Astrocyte (in vitro differentiated cells and primary cell): ENCODE measurements around the gene NMNAT3. TPM values are rescaled to one million over a fixed set of nuclear protein-coding genes. Genes with fewer than 3 reads are reported as not detected.

Source experiments
- DNase-seq: peaks from one replicate; pipeline ENCODE4 v3.0.0-alpha.2; 2010; ENCODE audit warnings: low read depth
- FAIRE-seq: peaks from 2 replicates; lab custom pipeline; 2011; peaks lifted over from hg19 to GRCh38; lab: Jason Lieb, UNC
- H2AFZ ChIP-seq: 2 replicates; pipeline ENCODE4 v1.6.0; 2012; ENCODE audit warnings: low read depth, low read length, inconsistent platforms
- H3K27ac ChIP-seq: 2 replicates; pipeline ENCODE4 v1.5.1; 2011; ENCODE audit warnings: low read depth, low read length, inconsistent platforms
- H3K27me3 ChIP-seq: 2 replicates; pipeline ENCODE4 v1.6.0; 2011; ENCODE audit warnings: low read length, inconsistent platforms; ENCODE audit not compliant: insufficient read depth
- H3K36me3 ChIP-seq: 2 replicates; pipeline ENCODE4 v1.5.1; 2011; ENCODE audit warnings: low read length, inconsistent platforms; ENCODE audit not compliant: insufficient read depth
- H3K4me1 ChIP-seq: 2 replicates; pipeline ENCODE4 v1.5.1; 2011; ENCODE audit warnings: low read length, inconsistent platforms; ENCODE audit not compliant: insufficient read depth
- H3K4me2 ChIP-seq: 2 replicates; pipeline ENCODE4 v1.6.0; 2012; ENCODE audit warnings: low read length, inconsistent platforms
- H3K4me3 ChIP-seq: 2 replicates; pipeline ENCODE4 v1.5.1; 2011; ENCODE audit warnings: low read depth, mild to moderate bottlenecking, low read length, inconsistent platforms; ENCODE audit not compliant: insufficient read depth
- H3K79me2 ChIP-seq: 2 replicates; pipeline ENCODE4 v1.6.0; 2012; ENCODE audit warnings: mild to moderate bottlenecking, low read length, inconsistent platforms; ENCODE audit not compliant: insufficient read depth
- H3K9ac ChIP-seq: 2 replicates; pipeline ENCODE4 v1.6.0; 2012; ENCODE audit warnings: mild to moderate bottlenecking, low read length, inconsistent platforms
- H3K9me3 ChIP-seq: 2 replicates; pipeline ENCODE4 v1.5.1; 2012; ENCODE audit warnings: low read depth, mild to moderate bottlenecking, low read length, inconsistent platforms; ENCODE audit not compliant: insufficient read depth
- H4K20me1 ChIP-seq: 2 replicates; pipeline ENCODE4 v1.6.0; 2012; ENCODE audit warnings: low read length, inconsistent platforms; ENCODE audit not compliant: insufficient read depth
- H3K27ac Mint-ChIP-seq: one replicate; pipeline ENCODE4 v1.8.0; 2021; ENCODE audit warnings: mild to moderate bottlenecking, mixed read lengths; ENCODE audit not compliant: unreplicated experiment
- H3K27me3 Mint-ChIP-seq: one replicate; pipeline ENCODE4 v1.8.0; 2021; ENCODE audit warnings: low read depth, mixed read lengths; ENCODE audit not compliant: unreplicated experiment
- H3K36me3 Mint-ChIP-seq: one replicate; pipeline ENCODE4 v1.8.0; 2021; ENCODE audit warnings: low read depth, mixed read lengths; ENCODE audit not compliant: unreplicated experiment
- H3K4me1 Mint-ChIP-seq: one replicate; pipeline ENCODE4 v1.8.0; 2021; ENCODE audit warnings: low read depth, mixed read lengths; ENCODE audit not compliant: unreplicated experiment
- H3K4me3 Mint-ChIP-seq: one replicate; pipeline ENCODE4 v1.8.0; 2021; ENCODE audit warnings: mild to moderate bottlenecking, moderate library complexity, mixed read lengths; ENCODE audit not compliant: unreplicated experiment
- H3K9me3 Mint-ChIP-seq: one replicate; pipeline ENCODE4 v1.8.0; 2021; ENCODE audit warnings: mild to moderate bottlenecking, mixed read lengths; ENCODE audit not compliant: unreplicated experiment
- EZH2 ChIP-seq: IDR thresholded peaks from 2 replicates; pipeline ENCODE4 v1.6.1; 2012; ENCODE audit warnings: mild to moderate bottlenecking, low read length, inconsistent platforms; ENCODE audit not compliant: insufficient read depth
- total RNA-seq: library from RNA; stranded (reverse); gene quantifications from 2 replicates; pipeline ENCODE4 v1.2.1, GENCODE V29; 2021
- TF ChIP-seq, protein P1 (sequence below): IDR thresholded peaks from 2 replicates; pipeline ENCODE4 v1.5.1; 2011; ENCODE audit warnings: low read depth, mild to moderate bottlenecking, inconsistent platforms, low read length, moderate library complexity; ENCODE audit not compliant: insufficient read depth

NMNAT3 gene
- total RNA-seq, 1 donor from 2014 or later = 1.3 TPM

DNA sequence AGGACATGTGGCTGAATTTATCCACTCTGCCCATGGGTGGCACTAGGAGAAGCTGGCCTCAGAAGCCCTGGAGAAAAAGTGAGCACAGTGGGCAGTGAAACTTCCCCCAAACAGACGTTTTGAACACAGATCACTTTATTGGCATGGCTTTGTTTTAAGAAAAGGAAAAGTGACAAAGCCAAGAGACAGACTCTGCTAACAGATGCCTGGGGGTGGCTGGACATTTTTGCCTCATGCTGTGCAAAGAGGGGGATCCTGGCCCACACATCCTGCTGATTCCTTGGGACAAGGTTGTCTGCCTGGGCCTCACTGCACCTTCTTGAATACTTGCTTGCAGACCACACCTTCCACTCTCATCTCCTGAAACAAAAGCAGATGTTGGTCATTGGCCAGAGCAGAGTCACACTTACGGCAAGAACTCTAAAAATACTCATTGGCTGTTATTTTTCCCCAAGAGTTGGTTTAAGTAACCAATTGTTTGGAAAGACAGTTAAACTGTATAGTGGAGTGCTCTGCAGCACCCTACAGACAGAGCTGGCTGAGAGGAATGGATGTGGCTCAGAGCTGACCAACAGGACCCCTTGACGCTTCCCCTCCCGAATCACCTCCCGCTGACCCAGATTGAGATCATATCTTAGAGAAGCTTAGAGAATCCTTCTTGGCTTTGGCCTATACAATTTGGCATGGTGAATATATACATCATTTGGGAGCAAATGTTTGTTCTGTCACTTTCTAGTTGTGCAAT lies 160.3 kb downstream of the NMNAT3 start:
- H3K4me1 Mint-ChIP-seq = no peaks in the 10 kb centered on the region
- DNase-seq = no peak

DNA sequence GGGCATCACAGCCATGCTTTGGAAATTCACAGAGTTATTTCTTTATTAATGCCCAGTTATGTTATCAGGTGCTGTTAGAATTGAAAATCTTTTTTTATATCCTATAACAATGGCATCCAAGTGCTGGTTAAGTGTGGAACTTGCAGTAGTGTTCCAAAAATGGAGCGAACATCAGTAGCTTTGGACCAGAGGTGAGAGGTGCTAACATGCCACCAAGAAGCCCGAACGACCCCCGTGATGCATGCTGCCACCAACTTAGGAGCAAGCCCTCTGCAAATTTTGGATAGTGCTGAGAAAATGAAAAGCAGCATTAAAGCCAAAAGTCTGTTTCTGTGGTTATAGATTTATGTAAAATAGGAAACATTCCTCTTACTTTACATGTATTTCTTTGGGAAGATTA lies 163.0 kb downstream of the NMNAT3 start:
- Mint-ChIP-seq H3K4me3 (no peak overlapping the region), H3K9me3 (no peaks in the 10 kb centered on the region), H3K27ac (no peak overlapping the region), H3K4me1 (no peaks in the 10 kb centered on the region), H3K27me3 (peaks cover 5% of the 10 kb centered on the region), H3K36me3 (peaks cover 5% of the 10 kb centered on the region)
- no peak for DNase-seq
- no peak overlapping the region for H3K27ac ChIP-seq
- no peak for TF ChIP-seq EZH2
- TF ChIP-seq, protein P1, sequence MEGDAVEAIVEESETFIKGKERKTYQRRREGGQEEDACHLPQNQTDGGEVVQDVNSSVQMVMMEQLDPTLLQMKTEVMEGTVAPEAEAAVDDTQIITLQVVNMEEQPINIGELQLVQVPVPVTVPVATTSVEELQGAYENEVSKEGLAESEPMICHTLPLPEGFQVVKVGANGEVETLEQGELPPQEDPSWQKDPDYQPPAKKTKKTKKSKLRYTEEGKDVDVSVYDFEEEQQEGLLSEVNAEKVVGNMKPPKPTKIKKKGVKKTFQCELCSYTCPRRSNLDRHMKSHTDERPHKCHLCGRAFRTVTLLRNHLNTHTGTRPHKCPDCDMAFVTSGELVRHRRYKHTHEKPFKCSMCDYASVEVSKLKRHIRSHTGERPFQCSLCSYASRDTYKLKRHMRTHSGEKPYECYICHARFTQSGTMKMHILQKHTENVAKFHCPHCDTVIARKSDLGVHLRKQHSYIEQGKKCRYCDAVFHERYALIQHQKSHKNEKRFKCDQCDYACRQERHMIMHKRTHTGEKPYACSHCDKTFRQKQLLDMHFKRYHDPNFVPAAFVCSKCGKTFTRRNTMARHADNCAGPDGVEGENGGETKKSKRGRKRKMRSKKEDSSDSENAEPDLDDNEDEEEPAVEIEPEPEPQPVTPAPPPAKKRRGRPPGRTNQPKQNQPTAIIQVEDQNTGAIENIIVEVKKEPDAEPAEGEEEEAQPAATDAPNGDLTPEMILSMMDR = no peak
- peaks cover 12% of the 10 kb centered on the region for H3K36me3 ChIP-seq
- no peak overlapping the region for H2AFZ ChIP-seq
- H3K9ac ChIP-seq = no peak overlapping the region
- no peak for FAIRE-seq
- no peaks in the 10 kb centered on the region for H3K9me3 ChIP-seq
- no peaks in the 10 kb centered on the region for H3K27me3 ChIP-seq
- H4K20me1 ChIP-seq = peaks cover 10% of the 10 kb centered on the region
- H3K4me1 ChIP-seq = no peaks in the 10 kb centered on the region
- no peak overlapping the region for H3K4me2 ChIP-seq
- H3K4me3 ChIP-seq = no peak overlapping the region
- H3K79me2 ChIP-seq = no peaks in the 10 kb centered on the region

More for the DNA sequence above, 160.3 kb downstream of the NMNAT3 start:
- Mint-ChIP-seq H3K27ac (no peak overlapping the region), H3K4me3 (no peak overlapping the region), H3K36me3 (peaks cover 5% of the 10 kb centered on the region), H3K27me3 (peaks cover 5% of the 10 kb centered on the region), H3K9me3 (no peaks in the 10 kb centered on the region)
- H3K36me3 ChIP-seq = peaks cover 17% of the 10 kb centered on the region
- no peaks in the 10 kb centered on the region for H3K9me3 ChIP-seq
- no peaks in the 10 kb centered on the region for H3K4me1 ChIP-seq
- no peak overlapping the region for H3K27ac ChIP-seq
- H3K79me2 ChIP-seq = no peaks in the 10 kb centered on the region
- H4K20me1 ChIP-seq = peaks cover 28% of the 10 kb centered on the region
- H3K4me2 ChIP-seq = no peak overlapping the region
- H3K27me3 ChIP-seq = no peaks in the 10 kb centered on the region
- no peak overlapping the region for H2AFZ ChIP-seq
- FAIRE-seq = no peak
- H3K4me3 ChIP-seq = no peak overlapping the region
- no peak overlapping the region for H3K9ac ChIP-seq
- TF ChIP-seq, protein P1 = no peak
- TF ChIP-seq EZH2 = no peak

Other genes with a start within 250 kb of the NMNAT3 start
- not detected in 2 replicates for gene RBP2, start 201.5 kb downstream of the NMNAT3 start, total RNA-seq
- 19.2 and 27.8 TPM in 2 replicates for gene RBP1, start 138.2 kb downstream of the NMNAT3 start, total RNA-seq